Measurements from ENCODE around the gene MCF2L.

The MCF2L gene

GRCh38 chr13:112985803-112986408 is 16.9 kb downstream of the MCF2L start:
- TF ChIP-seq CTCF (IDR thresholded peaks at IDR 0.05): no peak

- no peak for TF ChIP-seq CTCF (IDR thresholded peaks at IDR 0.05)
These were observed 17.5 kb downstream of the MCF2L start for GRCh38 chr13:112986470-112986869.

- TF ChIP-seq CTCF (IDR thresholded peaks at IDR 0.05): no peak
These were observed 18.1 kb downstream of the MCF2L start for GRCh38 chr13:112986946-112987681.

- no peak for TF ChIP-seq CTCF (IDR thresholded peaks at IDR 0.05)
These were observed 18.6 kb downstream of the MCF2L start for GRCh38 chr13:112987682-112988024.

GRCh38 chr13:112990783-112991182 is 21.8 kb downstream of the MCF2L start:
- no peak for TF ChIP-seq CTCF (IDR thresholded peaks at IDR 0.05)

GRCh38 chr13:112991609-112992008 is 22.6 kb downstream of the MCF2L start:
- TF ChIP-seq CTCF (IDR thresholded peaks at IDR 0.05): no peak

GRCh38 chr13:112992931-112993680 is 24.1 kb downstream of the MCF2L start:
- TF ChIP-seq CTCF (IDR thresholded peaks at IDR 0.05): no peak

All from LNCAP (cell line).